GM19025 (cell line): Measurements from ENCODE around the gene HDAC9.

Experiments
- ATAC-seq: cut with Tn5 transposase; IDR thresholded peaks from one replicate; pipeline ENCODE4 v1.9.1; 2021; ENCODE audit warnings: mild to moderate bottlenecking, low read depth, moderate library complexity; ENCODE audit not compliant: unreplicated experiment

The HDAC9 gene

GRCh38 chr7:18575622-18576572 is 80.3 kb downstream of the HDAC9 start:
- ATAC-seq = no peak

DNA sequence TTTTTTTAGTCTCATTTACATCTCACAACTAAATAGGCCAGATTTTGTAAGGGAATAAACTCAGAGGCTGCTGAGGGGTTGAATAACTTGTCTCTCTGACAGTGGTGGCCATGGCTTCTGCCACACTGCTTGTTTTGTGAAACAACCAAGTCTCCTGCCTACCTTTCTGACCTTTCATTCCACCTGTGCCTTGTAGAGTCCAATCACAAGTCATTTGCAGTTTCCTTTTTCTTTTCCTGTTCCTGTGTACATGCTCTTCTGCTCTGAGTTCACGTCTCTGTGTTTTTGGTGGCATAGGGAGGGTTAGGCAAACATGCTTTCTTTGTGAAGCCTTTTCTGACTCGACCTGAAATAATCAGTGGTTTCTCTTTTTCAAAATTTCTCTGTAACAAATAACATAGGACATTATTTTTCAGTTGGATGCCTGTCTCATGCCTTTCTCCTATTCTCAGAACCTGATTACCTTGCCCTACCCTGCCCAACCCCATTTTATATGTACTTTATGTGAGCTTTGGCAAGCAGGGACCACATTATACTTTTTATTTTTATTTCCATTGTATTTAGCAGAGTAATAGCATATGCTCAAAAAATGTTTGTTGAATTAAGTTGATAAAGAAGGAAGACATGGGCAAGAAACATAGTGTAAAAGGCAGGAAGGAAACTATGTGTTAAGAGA is 81.7 kb downstream of the HDAC9 start:
- ATAC-seq = no peak

- no peak for ATAC-seq
Observed at GRCh38 chr7:18579698-18580097, 84.1 kb downstream of the HDAC9 start.

DNA sequence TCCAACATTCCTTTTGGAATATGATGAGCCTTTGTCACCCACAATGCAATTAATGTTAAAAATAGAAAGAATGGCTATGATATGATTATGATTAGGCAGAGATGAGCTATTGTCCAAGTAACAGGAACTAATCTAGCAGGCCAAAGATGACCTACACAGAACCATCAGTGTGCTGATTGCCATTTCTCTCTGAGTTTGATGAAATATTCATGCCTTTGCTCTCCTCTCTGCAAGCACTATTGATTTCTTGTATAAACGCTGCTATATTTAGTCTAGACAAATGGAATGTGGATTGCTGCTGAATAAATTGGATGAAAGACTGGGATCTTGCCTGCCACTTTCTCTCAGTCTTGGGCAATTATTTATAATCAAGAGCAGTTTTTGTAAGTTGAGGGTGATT is 85.4 kb downstream of the HDAC9 start:
- ATAC-seq = no peak

- ATAC-seq = no peak
Observed at GRCh38 chr7:18583305-18583704, 87.8 kb downstream of the HDAC9 start.

DNA sequence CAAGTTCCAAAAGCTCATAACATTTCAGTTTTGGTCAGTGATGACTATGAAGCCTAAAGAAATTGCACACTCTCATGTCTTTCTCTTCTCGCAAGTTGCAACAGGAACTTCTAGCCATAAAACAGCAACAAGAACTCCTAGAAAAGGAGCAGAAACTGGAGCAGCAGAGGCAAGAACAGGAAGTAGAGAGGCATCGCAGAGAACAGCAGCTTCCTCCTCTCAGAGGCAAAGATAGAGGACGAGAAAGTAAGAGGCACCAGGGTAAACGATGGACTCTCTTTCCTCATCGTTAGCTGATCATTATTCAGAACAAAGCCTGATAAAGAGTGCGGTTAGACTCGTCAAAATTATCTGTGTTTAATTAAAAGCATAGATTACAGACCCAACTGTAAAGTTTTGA is 94.7 kb downstream of the HDAC9 start:
- no peak for ATAC-seq

- ATAC-seq = no peak
Observed at GRCh38 chr7:18590744-18591340, 95.3 kb downstream of the HDAC9 start.

GRCh38 chr7:18593602-18594279 is 98.2 kb downstream of the HDAC9 start:
- ATAC-seq = no peak

DNA sequence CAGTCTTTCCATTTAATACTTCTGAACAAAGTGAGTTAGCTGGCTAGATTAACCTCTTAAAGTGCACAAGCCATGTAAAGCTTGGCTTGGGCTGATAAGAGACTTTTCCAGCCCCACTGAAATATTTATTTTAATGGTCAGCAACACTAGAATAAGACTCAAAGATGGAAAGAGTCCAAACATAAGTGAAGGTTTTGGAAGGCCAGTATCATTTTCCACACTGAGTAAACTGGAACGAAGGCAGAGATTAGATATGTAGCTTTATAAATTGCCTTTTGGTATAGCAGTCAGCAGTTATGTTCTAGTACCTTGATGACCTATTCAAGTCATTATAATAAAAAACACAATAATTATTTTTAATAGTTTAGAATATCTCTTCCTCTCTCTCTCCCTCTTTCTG is 102.2 kb downstream of the HDAC9 start:
- no peak for ATAC-seq

DNA sequence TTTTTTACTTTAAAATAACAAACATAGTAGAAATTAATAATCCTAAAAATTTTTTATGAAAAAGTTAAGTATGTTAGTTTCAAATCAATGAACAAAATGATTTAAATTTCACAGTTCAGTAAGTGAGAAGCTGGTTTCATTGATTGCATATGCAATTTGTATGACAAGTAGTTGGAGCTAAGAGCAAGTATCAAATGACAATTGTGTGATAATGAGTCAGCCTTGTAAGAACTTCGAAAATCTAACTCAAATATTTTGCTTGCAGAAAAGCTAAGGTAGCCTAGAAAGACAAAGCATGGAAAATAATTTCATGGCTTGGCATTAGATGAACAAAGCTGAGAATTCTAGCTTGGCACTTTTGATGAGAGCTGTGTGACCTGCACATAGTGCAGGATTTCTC is 111.5 kb downstream of the HDAC9 start:
- ATAC-seq = no peak

DNA sequence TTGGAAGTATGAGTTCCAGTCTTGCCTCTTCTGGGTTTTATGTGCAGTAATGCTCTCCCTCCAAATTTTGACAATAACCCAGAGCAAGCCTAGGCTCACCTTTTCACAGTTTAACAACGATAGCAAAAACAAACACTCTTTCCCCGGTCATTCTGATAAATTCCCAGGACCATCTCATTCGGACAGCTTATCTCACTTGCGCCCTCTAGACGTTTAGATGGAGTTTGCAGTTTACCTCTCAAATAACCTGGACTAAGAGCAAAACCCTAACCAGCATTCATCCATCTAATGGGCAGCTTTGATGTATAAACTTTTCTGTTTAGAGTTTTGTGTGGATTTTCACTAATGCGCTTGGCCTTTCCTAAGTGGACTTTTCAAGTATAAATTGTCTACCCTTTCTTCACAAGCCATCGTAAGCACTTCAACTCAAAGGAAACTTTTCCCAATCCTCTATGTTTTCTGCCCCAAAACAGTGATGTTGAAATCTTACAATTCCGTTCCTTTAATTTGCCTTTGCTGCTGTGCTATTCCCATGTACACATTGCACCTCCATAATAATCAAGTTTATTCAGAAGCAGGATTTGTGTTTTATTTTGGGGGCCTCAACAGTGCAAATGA is 114.9 kb downstream of the HDAC9 start:
- ATAC-seq = no peak

GRCh38 chr7:18614841-18615240 is 119.3 kb downstream of the HDAC9 start:
- no peak for ATAC-seq

- ATAC-seq = no peak
Observed at GRCh38 chr7:18619311-18619710, 123.8 kb downstream of the HDAC9 start.

GRCh38 chr7:18623389-18623788 is 127.8 kb downstream of the HDAC9 start:
- no peak for ATAC-seq

- ATAC-seq = no peak
Observed at GRCh38 chr7:18624459-18624858, 128.9 kb downstream of the HDAC9 start.

DNA sequence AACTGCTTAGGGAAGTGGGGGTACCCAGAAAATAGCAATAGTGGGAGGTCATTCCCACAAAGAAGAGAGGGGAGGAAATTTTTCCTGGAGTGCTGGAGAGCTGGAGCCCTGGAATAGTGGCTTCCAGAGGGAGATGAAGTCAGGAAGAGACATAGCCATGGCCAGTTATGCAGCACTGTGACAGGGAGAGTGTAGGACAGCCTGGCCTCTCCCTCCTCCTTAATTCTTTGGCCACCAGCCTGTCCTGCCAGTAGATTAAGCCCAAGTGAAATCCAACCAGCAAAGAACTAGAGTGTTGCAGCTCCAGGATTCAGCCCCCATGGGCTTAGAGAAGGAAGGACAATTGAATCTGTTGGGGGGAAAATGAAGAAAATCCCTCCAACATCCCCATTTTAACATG is 130.5 kb downstream of the HDAC9 start:
- ATAC-seq = no peak

GRCh38 chr7:18626717-18627116 is 131.2 kb downstream of the HDAC9 start:
- ATAC-seq = no peak

DNA sequence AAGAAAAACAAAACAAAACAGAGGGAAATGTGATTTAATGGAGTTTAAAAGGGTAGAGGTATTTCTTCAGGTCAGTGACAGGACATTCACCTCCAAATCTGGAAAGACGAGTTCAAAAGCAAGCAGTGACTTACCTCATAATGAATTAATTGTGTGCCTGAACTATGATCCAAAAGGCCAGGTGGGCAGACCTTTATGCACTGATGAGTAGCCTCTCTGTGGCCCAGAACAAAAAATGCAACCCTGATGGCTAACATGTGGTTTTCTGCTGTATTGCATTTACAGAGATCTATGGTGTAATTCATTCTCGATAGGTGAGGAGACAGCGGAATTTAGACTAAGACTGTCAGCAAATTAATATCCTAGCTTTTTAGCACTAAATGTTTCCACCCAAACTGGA is 142.0 kb downstream of the HDAC9 start:
- no peak for ATAC-seq

GRCh38 chr7:18638594-18639452 is 143.3 kb downstream of the HDAC9 start:
- ATAC-seq = no peak

DNA sequence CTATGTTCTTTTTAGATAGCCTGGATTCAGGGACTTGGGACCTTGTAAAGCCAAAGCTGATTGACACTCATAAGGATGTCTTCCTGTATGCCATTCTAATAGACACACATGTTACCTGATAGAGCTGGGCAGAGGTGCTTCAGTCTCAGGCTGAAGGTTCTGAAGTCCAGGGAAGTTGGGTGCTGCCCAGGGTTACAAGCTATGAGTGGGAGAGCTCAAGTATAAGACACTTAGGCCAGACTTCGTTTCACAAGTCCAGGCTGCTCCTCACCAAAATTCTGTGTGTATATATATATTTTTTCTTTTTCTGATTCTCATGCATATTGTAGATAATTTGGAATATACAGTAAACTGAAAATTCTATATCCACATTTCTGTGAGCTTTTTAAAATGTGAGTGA is 144.2 kb downstream of the HDAC9 start:
- ATAC-seq = no peak
